ENCODE measurements around the gene GNG3.

- TF ChIP-seq EZH2 (IDR thresholded peaks at IDR 0.05; ENCODE audit: borderline replicate concordance, low read depth, low read length, severe bottlenecking) (no peak), CTCF (IDR thresholded peaks at IDR 0.05; ENCODE audit: borderline replicate concordance, extremely low read depth, low read length, poor library complexity, severe bottlenecking) (no peak)
Observed at GRCh38 chr11:62705880-62706849, 1.3 kb upstream of the GNG3 start.
